ENCODE results near the gene MICAL3.
"Not testable (repeated sequence)": the region's sequence is repeated elsewhere in the genome, so short reads cannot be mapped to it uniquely, and the experiment has no call there.

MICAL3 gene

GRCh38 chr22:18024276-18024939 lies at the start of gene MICAL3:
Gene MICAL3, minus strand, starts transcription at chr22:18024561. Its CDS starts 117,749 bp downstream, at chr22:17906812.
- H3K4me1 ChIP-seq (ENCODE audit: control insufficient read depth, insufficient read depth, low read length) = peaks cover 34% of the 10 kb centered on the region
- H3K9ac ChIP-seq (ENCODE audit: low read length in 2 of 2) = peak within 1 kb of the TSS; percentile 92 to 93
- peak within 1 kb of the TSS; percentile 90 for H3K27ac ChIP-seq (ENCODE audit: low read length)
- H3K27me3 ChIP-seq (ENCODE audit: control insufficient read depth in 1 of 2, insufficient read depth in 2 of 2, low read length in 2 of 2) = no peaks in the 10 kb centered on the region
- H3K4me3 ChIP-seq (ENCODE audit: low read length in 2 of 2) = peak within 1 kb of the TSS; percentile 92 to 98
- H3K36me3 ChIP-seq (ENCODE audit: control insufficient read depth in 2 of 2, insufficient read depth in 2 of 2, low read length in 2 of 2) = no peaks in the 10 kb centered on the region
- H3K9me3 ChIP-seq (ENCODE audit: control insufficient read depth in 2 of 2, low read length in 2 of 2) = no peaks in the 10 kb centered on the region

- not testable (repeated sequence) for H3K4me3 ChIP-seq (ENCODE audit: low read length in 2 of 2); H3K27me3 ChIP-seq (ENCODE audit: control insufficient read depth in 1 of 2, insufficient read depth in 2 of 2, low read length in 2 of 2); H3K27ac ChIP-seq (ENCODE audit: low read length); H3K9ac ChIP-seq (ENCODE audit: low read length in 2 of 2); H3K9me3 ChIP-seq (ENCODE audit: control insufficient read depth in 2 of 2, low read length in 2 of 2); H3K36me3 ChIP-seq (ENCODE audit: control insufficient read depth in 2 of 2, insufficient read depth in 2 of 2, low read length in 2 of 2)
- peaks cover 32% of the 10 kb centered on the region for H3K4me1 ChIP-seq (ENCODE audit: control insufficient read depth, insufficient read depth, low read length)
Measured at GRCh38 chr22:18073927-18074326, 49.6 kb upstream of the MICAL3 start.

- Histone ChIP-seq H3K27me3 (ENCODE audit: control insufficient read depth in 1 of 2, insufficient read depth in 2 of 2, low read length in 2 of 2) (no peaks in the 10 kb centered on the region), H3K36me3 (ENCODE audit: control insufficient read depth in 2 of 2, insufficient read depth in 2 of 2, low read length in 2 of 2) (no peaks in the 10 kb centered on the region), H3K4me3 (ENCODE audit: low read length in 2 of 2) (no peak overlapping the region), H3K27ac (ENCODE audit: low read length) (no peak overlapping the region), H3K4me1 (ENCODE audit: control insufficient read depth, insufficient read depth, low read length) (peaks cover 30% of the 10 kb centered on the region), H3K9me3 (ENCODE audit: control insufficient read depth in 2 of 2, low read length in 2 of 2) (no peaks in the 10 kb centered on the region), H3K9ac (ENCODE audit: low read length in 2 of 2) (peak overlapping the region in 1 of 2 donors; percentile 29)
Measured at GRCh38 chr22:18073467-18073866, 49.1 kb upstream of the MICAL3 start.

GRCh38 chr22:18071968-18072310 lies 47.6 kb upstream of the MICAL3 start:
- no peaks in the 10 kb centered on the region for H3K27me3 ChIP-seq (ENCODE audit: control insufficient read depth in 1 of 2, insufficient read depth in 2 of 2, low read length in 2 of 2)
- no peak overlapping the region for H3K27ac ChIP-seq (ENCODE audit: low read length)
- no peak overlapping the region for H3K4me3 ChIP-seq (ENCODE audit: low read length in 2 of 2)
- peaks cover 36% of the 10 kb centered on the region for H3K4me1 ChIP-seq (ENCODE audit: control insufficient read depth, insufficient read depth, low read length)
- H3K9me3 ChIP-seq (ENCODE audit: control insufficient read depth in 2 of 2, low read length in 2 of 2) = no peaks in the 10 kb centered on the region
- H3K9ac ChIP-seq (ENCODE audit: low read length in 2 of 2) = no peak overlapping the region
- no peaks in the 10 kb centered on the region for H3K36me3 ChIP-seq (ENCODE audit: control insufficient read depth in 2 of 2, insufficient read depth in 2 of 2, low read length in 2 of 2)

GRCh38 chr22:18071307-18071967 lies 47.1 kb upstream of the MICAL3 start:
- not testable (repeated sequence) for H3K27ac ChIP-seq (ENCODE audit: low read length); H3K36me3 ChIP-seq (ENCODE audit: control insufficient read depth in 2 of 2, insufficient read depth in 2 of 2, low read length in 2 of 2); H3K4me3 ChIP-seq (ENCODE audit: low read length in 2 of 2); H3K9ac ChIP-seq (ENCODE audit: low read length in 2 of 2); H3K9me3 ChIP-seq (ENCODE audit: control insufficient read depth in 2 of 2, low read length in 2 of 2); H3K27me3 ChIP-seq (ENCODE audit: control insufficient read depth in 1 of 2, insufficient read depth in 2 of 2, low read length in 2 of 2)
- H3K4me1 ChIP-seq (ENCODE audit: control insufficient read depth, insufficient read depth, low read length) = peaks cover 35% of the 10 kb centered on the region

GRCh38 chr22:18070556-18071306 lies 46.4 kb upstream of the MICAL3 start:
- Histone ChIP-seq H3K9me3 (ENCODE audit: control insufficient read depth in 2 of 2, low read length in 2 of 2) (no peaks in the 10 kb centered on the region), H3K36me3 (ENCODE audit: control insufficient read depth in 2 of 2, insufficient read depth in 2 of 2, low read length in 2 of 2) (no peaks in the 10 kb centered on the region), H3K9ac (ENCODE audit: low read length in 2 of 2) (no peak overlapping the region), H3K4me1 (ENCODE audit: control insufficient read depth, insufficient read depth, low read length) (peaks cover 39% of the 10 kb centered on the region), H3K27ac (ENCODE audit: low read length) (no peak overlapping the region), H3K4me3 (ENCODE audit: low read length in 2 of 2) (no peak overlapping the region), H3K27me3 (ENCODE audit: control insufficient read depth in 1 of 2, insufficient read depth in 2 of 2, low read length in 2 of 2) (no peaks in the 10 kb centered on the region)

GRCh38 chr22:18070041-18070440 lies 45.7 kb upstream of the MICAL3 start:
- no peak overlapping the region for H3K27ac ChIP-seq (ENCODE audit: low read length)
- no peak overlapping the region for H3K9ac ChIP-seq (ENCODE audit: low read length in 2 of 2)
- H3K9me3 ChIP-seq (ENCODE audit: control insufficient read depth in 2 of 2, low read length in 2 of 2) = no peaks in the 10 kb centered on the region
- H3K27me3 ChIP-seq (ENCODE audit: control insufficient read depth in 1 of 2, insufficient read depth in 2 of 2, low read length in 2 of 2) = no peaks in the 10 kb centered on the region
- H3K4me1 ChIP-seq (ENCODE audit: control insufficient read depth, insufficient read depth, low read length) = peaks cover 34% of the 10 kb centered on the region
- H3K4me3 ChIP-seq (ENCODE audit: low read length in 2 of 2) = no peak overlapping the region
- H3K36me3 ChIP-seq (ENCODE audit: control insufficient read depth in 2 of 2, insufficient read depth in 2 of 2, low read length in 2 of 2) = no peaks in the 10 kb centered on the region

- H3K4me1 ChIP-seq (ENCODE audit: control insufficient read depth, insufficient read depth, low read length) = peaks cover 34% of the 10 kb centered on the region
- peak overlapping the region; percentile 63 to 89 for H3K9ac ChIP-seq (ENCODE audit: low read length in 2 of 2)
- no peaks in the 10 kb centered on the region for H3K27me3 ChIP-seq (ENCODE audit: control insufficient read depth in 1 of 2, insufficient read depth in 2 of 2, low read length in 2 of 2)
- no peaks in the 10 kb centered on the region for H3K36me3 ChIP-seq (ENCODE audit: control insufficient read depth in 2 of 2, insufficient read depth in 2 of 2, low read length in 2 of 2)
- H3K9me3 ChIP-seq (ENCODE audit: control insufficient read depth in 2 of 2, low read length in 2 of 2) = no peaks in the 10 kb centered on the region
- peak overlapping the region; percentile 100 for H3K27ac ChIP-seq (ENCODE audit: low read length)
- no peak overlapping the region for H3K4me3 ChIP-seq (ENCODE audit: low read length in 2 of 2)
Measured at GRCh38 chr22:18069041-18069440, 44.7 kb upstream of the MICAL3 start.

GRCh38 chr22:18068381-18068988 lies 44.1 kb upstream of the MICAL3 start:
- H3K4me1 ChIP-seq (ENCODE audit: control insufficient read depth, insufficient read depth, low read length) = peaks cover 34% of the 10 kb centered on the region
- H3K9me3 ChIP-seq (ENCODE audit: control insufficient read depth in 2 of 2, low read length in 2 of 2) = no peaks in the 10 kb centered on the region
- peak overlapping the region; percentile 63 to 89 for H3K9ac ChIP-seq (ENCODE audit: low read length in 2 of 2)
- H3K36me3 ChIP-seq (ENCODE audit: control insufficient read depth in 2 of 2, insufficient read depth in 2 of 2, low read length in 2 of 2) = no peaks in the 10 kb centered on the region
- H3K4me3 ChIP-seq (ENCODE audit: low read length in 2 of 2) = no peak overlapping the region
- H3K27ac ChIP-seq (ENCODE audit: low read length) = peak overlapping the region; percentile 100
- H3K27me3 ChIP-seq (ENCODE audit: control insufficient read depth in 1 of 2, insufficient read depth in 2 of 2, low read length in 2 of 2) = no peaks in the 10 kb centered on the region

GRCh38 chr22:18067548-18068341 lies 43.4 kb upstream of the MICAL3 start:
- peak overlapping the region; percentile 54 to 89 for H3K9ac ChIP-seq (ENCODE audit: low read length in 2 of 2)

More at GRCh38 chr22:18067548-18068341, 43.4 kb upstream of the MICAL3 start:
- Histone ChIP-seq H3K36me3 (ENCODE audit: control insufficient read depth in 2 of 2, insufficient read depth in 2 of 2, low read length in 2 of 2) (no peaks in the 10 kb centered on the region), H3K9me3 (ENCODE audit: control insufficient read depth in 2 of 2, low read length in 2 of 2) (no peaks in the 10 kb centered on the region), H3K4me1 (ENCODE audit: control insufficient read depth, insufficient read depth, low read length) (peaks cover 36% of the 10 kb centered on the region), H3K27me3 (ENCODE audit: control insufficient read depth in 1 of 2, insufficient read depth in 2 of 2, low read length in 2 of 2) (no peaks in the 10 kb centered on the region), H3K27ac (ENCODE audit: low read length) (peak overlapping the region; percentile 100), H3K4me3 (ENCODE audit: low read length in 2 of 2) (peak overlapping the region; percentile 21 to 52)
